D721Med (cell line): ENCODE measurements around the gene TPO.

Experiments used
- DNase-seq: peaks from one replicate; pipeline ENCODE4 v3.0.0; 2011; ENCODE audit warnings: low spot score; ENCODE audit not compliant: insufficient read length
- FAIRE-seq: peaks from 2 replicates; lab custom pipeline; 2011; peaks lifted over from hg19 to GRCh38; lab: Jason Lieb, UNC
- CTCF ChIP-seq: IDR thresholded peaks from 2 replicates; pipeline ENCODE4 v1.5.1; 2012; ENCODE audit warnings: mild to moderate bottlenecking, control low read depth; ENCODE audit not compliant: insufficient read depth; ENCODE audit errors: missing control alignments

Gene TPO

GRCh38 chr2:1546901-1547300 lies 133.6 kb downstream of the TPO start:
- FAIRE-seq (no peak), DNase-seq (no peak)
- no peak for TF ChIP-seq CTCF

- FAIRE-seq, result no peak
- DNase-seq, result no peak
- no peak for TF ChIP-seq CTCF
These were observed 135.8 kb downstream of the TPO start for GRCh38 chr2:1548910-1549673.

GRCh38 chr2:1550076-1550475 lies 136.8 kb downstream of the TPO start:
- no peak for DNase-seq
- TF ChIP-seq CTCF, result no peak
- no peak for FAIRE-seq

GRCh38 chr2:1550658-1551316 lies 137.5 kb downstream of the TPO start:
- TF ChIP-seq CTCF, result peak; percentile 64
- FAIRE-seq (no peak), DNase-seq (peak; percentile 76)

GRCh38 chr2:1551905-1552304 lies 138.6 kb downstream of the TPO start:
- FAIRE-seq, result no peak
- no peak for TF ChIP-seq CTCF

GRCh38 chr2:1552611-1553010 lies 139.3 kb downstream of the TPO start:
- no peak for TF ChIP-seq CTCF
- DNase-seq (no peak), FAIRE-seq (no peak)

More at GRCh38 chr2:1551905-1552304, 138.6 kb downstream of the TPO start:
- no peak for DNase-seq
